Islet precursor cell (in vitro differentiated cells): ENCODE data around the gene MYBPC1.
"Not testable (repeated sequence)": the region's sequence is repeated elsewhere in the genome, so short reads cannot be mapped to it uniquely, and the experiment has no call there.

ENCODE experiments used
- DNase-seq: peaks from one replicate; pipeline ENCODE4 v3.0.0-alpha.2; 2018

The MYBPC1 gene

DNA sequence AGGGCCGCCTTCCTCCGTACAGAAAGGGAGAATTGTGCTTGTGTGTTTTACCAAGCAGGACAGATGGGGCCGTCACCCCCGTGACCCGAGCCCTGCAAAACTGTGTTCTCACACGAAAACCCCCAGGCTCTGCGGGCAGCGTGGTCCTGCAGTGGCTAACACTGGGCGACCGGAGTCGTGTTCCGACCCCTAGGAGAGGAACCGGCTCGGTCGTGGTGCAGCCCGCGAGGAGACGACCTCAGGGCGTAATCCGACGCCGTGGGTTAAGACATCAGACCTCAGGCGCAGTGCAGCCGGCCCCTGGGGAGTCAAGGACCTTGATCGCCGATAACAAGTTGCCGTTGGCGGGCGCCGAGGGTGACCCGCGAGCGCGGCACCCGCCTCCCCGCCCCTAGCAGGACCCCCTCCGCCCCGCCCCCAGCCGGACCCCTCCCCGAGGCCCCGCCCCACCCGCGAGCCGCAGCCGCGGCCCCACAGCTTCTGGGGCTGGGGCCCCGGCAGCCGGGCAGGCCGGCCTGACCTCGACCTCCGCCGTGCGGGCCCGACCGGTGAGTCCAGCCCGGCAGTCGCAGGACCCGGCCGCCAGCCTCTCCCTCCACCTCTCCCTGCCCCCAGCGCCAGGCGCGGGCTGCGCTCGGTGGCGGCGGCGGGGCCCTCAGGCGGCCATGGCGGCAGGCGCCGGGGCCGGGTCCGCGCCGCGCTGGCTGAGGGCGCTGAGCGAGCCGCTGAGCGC, 102.6 kb downstream of the MYBPC1 start, which contains the start of gene CHPT1:
CHPT1 (plus strand) TSS at position 444 of the 733 bp plus-strand sequence; CDS start at position 666, 222 bp downstream.
- peak; percentile 94 for DNase-seq

DNA sequence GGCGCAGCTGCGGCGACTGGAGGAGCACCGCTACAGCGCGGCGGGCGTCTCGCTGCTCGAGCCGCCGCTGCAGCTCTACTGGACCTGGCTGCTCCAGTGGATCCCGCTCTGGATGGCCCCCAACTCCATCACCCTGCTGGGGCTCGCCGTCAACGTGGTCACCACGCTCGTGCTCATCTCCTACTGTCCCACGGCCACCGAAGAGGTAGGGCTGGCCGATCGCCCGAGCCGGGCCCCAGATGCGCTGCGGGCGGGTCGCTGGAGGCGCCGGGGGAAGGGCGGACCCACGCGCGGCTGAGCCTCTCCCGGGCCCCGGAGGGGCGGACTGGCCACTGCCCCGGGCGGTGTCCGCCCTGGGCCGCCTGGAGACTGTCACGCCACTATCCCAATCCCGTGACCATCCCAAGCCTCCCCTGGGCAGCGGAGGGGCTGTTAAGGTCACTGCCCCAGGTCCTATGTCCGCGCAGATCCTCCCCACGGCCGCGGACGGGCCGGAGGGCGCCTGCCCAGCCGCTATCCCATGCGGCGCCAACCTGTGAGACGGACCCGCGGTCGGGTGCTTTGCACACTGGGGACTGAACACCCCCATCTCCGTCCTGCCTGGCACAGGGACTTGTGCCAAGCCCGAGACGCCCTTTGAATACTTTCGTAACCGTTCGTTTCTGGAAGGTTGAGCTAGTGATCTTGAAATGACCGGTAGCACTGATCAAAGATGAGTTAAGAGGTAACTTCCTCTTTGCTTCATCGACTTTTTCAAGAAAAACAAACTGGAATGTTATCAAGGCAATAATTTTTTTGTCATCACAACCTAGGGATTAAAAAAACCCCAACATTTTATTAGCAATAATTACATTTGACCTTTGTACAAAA, 103.4 kb downstream of the MYBPC1 start:
- DNase-seq = peak; percentile 66

DNA sequence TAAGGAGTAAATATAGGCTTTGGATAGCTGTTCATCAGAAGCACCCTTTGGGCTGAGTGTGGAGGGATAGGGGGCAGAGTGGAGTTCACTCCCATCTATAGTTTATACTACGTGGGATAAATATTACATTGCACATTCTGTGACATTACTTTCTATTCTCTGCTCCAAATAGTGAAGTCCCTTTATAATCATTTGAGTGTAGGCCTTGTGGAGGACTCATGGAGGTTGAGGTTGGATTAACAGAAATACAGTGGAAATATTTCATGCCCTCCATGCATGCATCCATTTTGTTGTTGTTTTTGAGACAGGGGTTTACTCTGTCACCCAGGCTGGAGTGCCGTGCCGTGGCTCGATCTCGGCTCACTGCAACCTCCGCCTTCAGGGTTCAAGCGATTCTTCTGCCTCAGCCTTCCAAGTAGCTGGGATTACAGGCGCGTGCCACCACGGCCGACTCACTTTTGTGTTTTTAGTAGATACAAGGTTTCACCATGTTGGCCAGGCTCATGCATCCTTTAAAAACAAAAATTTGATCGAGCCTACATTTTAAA, 104.1 kb downstream of the MYBPC1 start:
- no peak for DNase-seq

DNA sequence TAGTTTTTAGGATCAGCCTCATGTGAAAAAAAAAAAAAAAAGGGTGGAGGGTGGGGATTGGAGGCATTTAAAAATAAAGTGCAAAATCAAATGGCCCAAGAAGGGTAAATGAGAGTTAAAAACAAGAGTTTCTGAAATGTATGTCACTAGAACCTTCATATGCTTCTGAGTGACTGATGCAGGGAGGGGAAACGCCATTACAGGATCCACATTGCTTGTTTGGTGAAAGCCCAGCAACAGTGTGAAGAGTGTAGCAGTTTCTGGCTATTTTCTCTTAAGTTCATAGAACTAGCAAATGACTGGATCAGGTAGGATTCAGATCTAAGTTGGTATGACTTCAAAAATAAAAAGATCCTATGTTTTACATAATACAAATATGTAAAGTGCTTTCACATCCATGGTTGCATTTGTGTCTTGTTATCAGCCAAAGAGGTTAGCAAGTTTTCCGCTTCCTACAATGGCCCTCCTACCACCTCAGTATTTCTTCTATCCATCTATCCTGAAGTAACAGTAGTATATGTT, 105.6 kb downstream of the MYBPC1 start:
- no peak for DNase-seq

DNA sequence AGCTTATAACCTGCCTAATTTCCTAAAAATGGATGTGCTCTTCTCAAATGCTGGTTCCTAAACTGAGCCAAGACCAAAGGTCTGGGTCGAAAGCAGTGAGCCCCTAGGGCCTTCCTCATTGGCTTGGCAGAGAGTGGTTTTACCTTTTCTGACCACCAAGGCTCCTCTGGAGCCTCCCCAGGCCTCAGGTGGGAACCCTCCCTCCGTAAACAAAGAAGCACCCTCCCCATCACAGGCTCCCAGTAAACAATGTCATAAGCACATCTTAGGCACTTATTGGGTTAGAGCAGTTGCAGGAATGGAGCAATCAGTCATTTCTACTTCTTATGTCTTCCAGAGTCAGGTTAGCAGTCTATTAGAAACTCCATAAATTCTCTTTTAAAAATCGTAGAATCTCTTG, 108.7 kb downstream of the MYBPC1 start:
- no peak for DNase-seq

DNA sequence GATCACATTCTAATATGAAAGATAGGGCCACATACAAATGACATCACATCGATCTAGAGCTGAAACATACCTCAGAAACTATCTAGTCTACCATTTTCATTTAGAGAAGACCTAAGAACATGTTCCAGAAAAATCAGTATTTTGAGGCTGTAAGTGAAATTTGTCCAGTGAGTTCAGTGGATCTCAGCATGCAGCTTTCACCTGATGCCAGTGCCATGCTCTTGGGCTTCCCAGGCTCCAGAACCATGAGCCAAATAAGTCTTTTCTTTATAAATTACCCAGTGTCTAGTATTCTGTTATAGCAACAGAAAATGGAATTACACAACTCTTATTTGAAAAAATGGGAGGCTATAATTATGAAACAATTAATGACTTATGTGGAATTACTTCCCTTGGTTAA, 111.6 kb downstream of the MYBPC1 start:
- no peak for DNase-seq

DNA sequence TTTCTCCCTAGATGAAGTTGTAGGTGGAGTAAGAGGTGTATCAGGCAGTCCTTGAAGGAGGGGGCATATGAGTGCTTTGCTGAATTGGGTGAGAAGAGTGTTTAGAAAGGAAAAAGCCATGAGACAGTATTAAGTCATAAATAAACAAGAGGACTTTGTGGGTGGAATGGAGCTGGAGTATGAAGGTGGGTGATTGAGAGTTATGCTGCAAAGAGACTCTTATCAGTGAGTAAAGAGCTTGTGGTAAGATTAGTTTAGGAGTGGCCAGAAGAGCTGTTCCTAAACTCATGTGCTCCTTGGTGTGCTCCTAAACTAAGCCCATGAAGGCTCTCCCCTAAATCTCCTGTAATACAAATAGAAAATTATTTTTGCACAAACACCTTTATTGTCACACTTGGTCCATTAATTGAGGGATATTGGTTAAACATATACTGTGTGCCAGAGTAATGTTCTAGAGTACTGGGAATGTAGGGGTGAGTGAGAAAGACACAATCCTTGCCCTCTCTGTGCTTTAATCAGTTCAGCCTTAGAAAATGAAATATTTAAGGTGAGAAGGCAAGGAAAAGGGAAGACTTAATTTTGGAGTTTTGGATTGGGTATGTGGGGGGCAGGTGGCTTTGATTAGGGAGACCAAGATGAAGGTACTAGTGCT, 112.5 kb downstream of the MYBPC1 start:
- DNase-seq = no peak

DNA sequence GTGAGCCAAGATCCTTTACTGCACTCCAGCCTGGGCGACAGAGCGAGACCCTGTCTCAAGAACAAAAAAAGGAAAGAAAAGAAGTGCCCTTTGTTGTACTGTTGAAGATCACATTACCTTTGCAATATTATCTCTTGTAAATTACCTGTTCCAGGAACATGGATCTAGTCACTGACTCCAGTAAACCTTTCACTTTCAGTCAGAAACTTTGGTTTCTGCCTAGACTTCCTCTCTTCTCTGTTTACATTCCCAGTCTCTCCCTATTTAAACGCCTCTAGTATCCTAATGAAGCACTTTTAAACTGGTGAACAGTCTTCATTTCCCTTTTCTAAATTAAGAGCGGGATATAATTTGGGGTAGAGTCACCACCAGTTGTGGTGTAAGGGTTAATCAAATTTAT, 115.5 kb downstream of the MYBPC1 start:
- DNase-seq = no peak

DNA sequence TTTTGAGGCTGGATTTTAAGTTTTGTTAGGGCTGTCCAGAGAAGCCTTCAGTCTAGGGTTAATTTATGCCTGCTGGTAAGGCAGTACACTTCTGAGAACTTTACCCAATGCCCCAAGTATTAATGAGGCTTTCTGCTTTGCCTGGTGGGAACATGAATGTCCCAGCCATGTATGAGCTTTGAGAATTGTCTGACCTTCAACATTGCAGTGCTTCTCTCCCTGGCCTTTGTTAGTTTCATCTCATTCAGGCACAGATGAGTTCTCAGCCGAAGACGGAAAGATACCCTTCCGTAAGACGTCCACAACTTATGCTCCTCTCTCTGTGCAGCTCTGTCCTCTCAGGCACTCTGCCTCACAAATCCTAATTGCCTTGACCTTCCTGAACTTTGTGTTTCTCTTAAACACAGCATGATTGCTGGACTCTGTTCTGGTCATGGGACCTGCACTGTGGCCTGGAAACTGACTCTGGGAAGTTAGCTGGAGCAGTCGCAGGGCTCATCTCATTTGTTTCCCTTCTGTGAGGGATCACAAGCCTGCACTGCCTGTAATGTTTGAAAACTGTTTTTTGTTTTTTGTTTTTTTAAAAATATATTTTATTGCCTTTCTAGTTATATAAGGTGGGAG, 118.4 kb downstream of the MYBPC1 start:
- DNase-seq = peak; percentile 85

DNA sequence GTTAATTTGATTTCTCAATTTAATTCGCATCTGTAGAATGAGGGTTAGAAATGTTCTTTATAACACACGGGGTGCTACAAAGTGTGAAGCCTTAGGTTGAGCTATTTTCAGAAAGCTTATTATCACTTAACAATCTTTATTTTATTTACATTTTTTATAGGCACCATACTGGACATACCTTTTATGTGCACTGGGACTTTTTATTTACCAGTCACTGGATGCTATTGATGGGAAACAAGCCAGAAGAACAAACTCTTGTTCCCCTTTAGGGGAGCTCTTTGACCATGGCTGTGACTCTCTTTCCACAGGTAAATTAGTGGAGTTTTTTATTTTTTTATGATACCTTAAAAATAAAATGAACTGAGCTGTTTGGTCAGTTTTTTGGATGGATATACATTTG, 119.2 kb downstream of the MYBPC1 start:
- no peak for DNase-seq

DNA sequence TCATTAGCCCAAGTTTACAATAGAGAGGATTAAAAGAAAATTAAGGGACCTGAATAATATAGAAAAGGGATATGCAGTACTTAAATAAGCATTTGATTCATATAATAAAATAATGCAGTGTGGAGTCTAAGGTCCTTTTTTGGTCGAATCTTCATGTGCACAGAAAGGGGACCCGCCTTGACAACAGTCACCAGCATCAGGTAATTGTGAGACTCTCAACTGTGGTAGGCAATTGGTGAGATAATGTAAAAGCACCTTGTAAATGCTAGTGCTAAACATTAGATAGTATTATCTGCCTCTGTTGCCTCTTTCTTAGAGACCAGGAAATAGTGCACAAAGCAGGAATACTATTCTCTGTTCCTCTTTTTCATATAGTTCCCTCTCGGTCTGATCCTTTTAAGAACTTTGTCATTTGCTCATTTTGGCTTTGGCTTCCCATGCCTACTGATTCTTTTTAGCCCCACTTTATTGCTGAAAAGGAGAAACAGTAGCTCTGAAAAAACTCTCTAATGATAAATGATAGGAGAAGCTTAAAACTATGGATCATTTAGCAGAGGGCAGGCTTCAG, 120.2 kb downstream of the MYBPC1 start:
- DNase-seq = no peak

DNA sequence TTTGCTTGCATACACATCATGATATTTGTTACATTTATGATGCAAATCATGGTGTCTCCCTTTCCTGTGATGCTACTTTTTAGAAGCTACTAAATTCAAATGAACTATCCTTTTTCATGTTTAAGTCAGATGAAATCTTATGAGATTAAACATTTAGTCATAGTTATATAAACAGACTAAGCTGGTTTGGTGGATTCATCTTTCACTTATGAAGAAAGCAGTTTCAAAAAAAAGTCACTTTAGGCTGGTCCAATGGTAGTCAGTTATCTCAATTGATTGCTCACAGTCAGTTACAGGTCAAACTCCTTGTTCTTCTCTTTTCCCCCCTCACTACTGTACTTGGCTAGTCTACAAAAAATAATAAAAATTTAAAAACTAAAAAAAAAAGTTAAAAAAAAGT, 124.8 kb downstream of the MYBPC1 start:
- no peak for DNase-seq

DNA sequence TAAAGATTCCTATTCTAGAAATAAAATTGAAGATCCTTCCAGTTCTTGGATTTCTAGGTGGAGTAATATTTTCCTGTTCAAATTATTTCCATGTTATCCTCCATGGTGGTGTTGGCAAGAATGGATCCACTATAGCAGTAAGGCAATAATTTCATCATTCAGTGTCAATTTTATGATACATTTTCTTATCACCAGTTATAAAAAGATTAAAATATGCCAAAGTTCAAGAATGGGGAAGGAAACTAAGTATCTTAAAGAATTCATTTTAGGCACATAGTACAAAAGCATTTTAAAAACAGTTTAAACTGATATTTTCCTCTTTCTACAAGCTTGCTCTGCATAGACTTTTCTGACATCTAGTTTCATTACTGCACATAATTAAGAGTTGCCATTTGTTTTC, 125.3 kb downstream of the MYBPC1 start:
- no peak for DNase-seq

DNA sequence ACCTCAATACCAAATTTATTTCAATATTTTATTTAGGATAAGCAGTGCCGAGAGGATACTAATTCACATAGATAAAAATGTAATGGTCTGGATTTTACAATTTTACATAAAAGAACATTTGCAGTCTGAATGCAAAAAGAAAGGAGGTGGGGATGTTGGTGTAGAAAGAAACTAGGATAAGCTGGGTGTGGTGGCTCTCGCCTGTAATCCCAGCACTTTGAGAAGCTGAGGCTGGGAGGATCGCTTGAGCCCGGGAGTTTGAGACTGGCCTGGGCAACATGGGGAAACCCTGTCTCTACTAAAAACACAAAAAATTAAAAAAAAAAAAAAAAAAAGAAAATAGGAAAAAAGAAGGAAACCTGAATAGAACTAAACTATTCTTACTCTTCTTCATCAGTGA, 127.6 kb downstream of the MYBPC1 start:
- DNase-seq = no peak

DNA sequence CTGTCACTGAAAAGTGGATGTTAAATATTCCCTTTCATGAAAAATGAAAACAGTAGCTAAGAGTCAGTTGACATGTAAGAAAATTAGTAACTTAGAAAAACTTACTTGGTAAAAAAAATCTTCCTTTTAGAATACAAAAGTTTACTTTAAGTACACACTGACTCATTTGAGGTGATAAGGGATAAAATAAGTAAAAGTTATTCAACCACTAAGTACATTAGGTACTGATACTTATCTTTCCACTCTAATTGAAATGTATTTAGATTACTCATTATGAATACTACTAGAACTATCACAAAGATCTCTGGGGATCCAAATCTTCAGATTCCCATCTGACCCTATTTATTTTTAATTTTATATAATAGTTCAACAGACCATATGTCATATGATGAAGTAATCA, 132.3 kb downstream of the MYBPC1 start:
- no peak for DNase-seq

DNA sequence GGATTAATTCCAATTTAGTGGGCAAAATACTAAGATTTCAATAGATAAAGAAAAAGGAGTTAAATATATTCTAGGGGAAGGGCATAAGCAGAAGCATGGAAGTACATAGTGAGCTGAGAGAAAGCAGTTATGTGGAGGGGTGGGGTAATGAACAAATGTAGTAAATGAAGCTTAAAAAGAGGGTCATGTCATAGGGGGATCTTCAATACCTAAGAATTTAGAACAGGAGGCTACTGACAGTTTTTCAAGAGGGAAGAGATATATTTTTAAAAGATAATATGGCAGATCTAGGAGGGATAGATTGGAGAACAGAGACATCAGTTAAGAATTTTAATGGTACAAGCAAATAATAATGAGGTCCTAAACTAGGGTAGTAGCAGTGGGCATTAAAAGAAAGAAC, 135.1 kb downstream of the MYBPC1 start:
- no peak for DNase-seq

DNA sequence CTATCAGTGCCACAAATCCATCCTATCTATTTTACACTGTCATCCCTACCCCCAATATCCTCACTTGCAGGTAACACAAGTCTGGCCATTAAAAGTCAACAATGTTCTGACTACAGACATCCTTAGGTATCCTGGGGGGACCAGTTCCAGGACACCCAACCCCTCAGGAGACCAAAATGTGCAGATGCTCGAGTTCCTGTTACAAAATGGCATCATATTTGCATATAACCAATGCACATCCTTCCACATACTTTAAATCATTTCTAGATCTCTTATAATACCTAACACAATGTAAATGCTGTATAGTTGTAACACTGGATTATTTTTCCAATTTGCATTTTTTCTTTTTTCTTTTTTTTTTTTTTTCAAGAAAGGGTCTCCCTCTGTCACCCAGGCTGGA, 137.5 kb downstream of the MYBPC1 start:
- DNase-seq = no peak

DNA sequence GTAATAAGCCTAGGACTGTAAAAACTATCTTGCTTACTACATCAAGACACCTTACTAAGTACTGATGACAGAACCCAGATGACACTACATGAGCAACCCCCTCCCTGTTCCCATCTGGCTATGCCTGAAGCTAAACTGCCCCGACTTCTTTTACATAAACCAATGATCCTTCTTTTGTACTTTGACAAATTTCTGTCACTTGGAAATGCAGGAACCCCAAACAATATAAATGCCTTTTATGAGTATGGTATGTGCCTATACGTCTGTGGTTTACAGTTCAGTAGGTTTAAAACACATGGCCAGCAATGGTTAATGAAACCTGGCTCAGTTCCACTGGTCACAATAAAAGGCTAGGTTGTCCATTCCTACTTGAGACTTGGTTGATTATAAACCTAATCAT, 138.4 kb downstream of the MYBPC1 start:
- no peak for DNase-seq

DNA sequence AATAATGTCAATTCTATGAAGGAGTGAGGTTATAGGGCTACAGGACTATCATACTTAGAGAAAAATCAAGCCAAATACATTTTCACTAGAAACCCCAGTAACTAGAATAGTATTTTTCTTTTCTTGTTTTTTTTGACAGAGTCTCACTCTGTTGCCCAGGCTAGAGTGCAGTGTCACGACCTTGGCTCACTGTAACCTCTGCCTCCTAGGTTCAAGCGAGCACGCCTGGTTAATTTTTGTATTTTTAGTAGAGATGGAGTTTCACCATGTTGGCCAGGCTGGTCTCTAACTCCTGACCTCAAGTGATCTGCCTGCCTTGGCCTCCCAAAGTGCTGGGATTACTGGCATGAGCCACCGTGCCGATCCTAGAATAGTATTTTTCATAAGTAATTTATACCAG, 139.7 kb downstream of the MYBPC1 start:
- not testable (repeated sequence) for DNase-seq
